ENCODE results near the gene PXDN.
"Not testable (repeated sequence)": the region's sequence is repeated elsewhere in the genome, so short reads cannot be mapped to it uniquely, and the experiment has no call there.

Gene PXDN

DNA sequence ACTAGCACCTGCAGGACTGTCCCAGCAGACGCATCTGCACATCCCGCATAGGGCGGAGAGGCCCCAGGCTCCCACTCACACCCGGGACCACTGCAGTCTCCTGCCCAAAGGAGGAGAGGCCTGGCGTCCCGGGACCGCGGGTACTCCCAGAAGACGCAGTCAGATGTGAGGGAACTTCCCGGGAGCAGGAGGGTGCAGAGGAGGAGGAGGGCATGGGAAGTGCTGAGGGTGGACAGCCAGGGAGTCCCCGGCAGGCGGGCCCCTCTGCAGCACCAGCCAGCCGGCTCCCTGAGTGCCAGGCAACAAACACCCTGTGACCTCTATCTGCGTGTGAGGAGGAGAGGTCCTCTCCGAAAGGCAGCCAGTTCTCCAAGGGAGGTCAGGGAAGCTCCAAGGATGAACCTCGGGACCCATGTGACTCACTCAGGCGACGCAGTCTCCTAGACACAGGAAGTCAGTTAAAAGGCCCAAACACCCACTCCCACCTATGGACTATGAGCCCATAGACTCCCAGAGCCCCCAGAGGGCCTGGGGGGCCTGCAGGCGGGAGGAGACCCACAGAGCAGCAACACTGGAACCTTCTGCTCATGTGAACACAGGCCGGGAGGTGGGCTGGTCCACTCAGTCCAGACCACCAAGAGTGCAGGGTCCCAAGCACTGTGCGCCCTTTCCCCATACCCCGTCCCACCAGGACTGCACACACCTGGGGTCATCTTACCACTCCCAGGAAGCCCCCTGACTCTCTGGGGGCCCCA is 4.2 kb downstream of the PXDN start:
- no peak for DNase-seq

GRCh38 chr2:1739322-1739957 is 4.9 kb downstream of the PXDN start:
- no peak for DNase-seq

DNA sequence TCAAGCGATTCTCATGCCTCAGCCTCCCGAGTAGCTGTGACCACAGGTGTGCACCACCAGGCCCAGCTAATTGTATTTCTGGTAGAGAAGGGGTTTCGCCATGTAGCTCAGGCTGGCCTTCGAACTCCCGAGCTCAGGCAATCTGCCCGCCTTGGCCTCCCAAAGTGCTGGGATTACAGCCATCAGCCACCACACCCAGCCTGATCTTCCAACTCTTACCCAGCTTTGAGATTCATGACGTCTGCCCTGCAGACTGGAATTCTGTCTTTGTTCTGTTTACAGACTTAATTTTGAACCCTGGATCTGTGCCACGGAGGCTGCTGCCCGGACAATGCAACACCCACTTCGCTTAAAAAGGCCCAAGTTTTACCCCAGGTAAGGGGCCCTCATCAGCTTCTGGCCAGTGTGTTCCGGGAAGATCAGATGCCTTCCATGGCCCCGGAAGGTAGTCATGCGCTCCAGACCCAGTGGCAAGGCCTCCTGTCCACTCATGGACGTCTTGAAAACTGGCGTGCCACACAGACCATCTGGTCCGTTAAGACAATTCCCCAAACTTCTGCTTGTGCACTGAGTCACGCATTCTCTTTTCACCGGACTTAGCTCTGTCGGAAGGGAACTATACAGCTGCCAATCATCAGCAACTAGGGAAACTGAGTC is 5.5 kb downstream of the PXDN start:
- DNase-seq = no peak

GRCh38 chr2:1738163-1738562 is 6.2 kb downstream of the PXDN start:
- DNase-seq = no peak

- no peak for DNase-seq
These were observed 7.3 kb downstream of the PXDN start for GRCh38 chr2:1736997-1737480.

DNA sequence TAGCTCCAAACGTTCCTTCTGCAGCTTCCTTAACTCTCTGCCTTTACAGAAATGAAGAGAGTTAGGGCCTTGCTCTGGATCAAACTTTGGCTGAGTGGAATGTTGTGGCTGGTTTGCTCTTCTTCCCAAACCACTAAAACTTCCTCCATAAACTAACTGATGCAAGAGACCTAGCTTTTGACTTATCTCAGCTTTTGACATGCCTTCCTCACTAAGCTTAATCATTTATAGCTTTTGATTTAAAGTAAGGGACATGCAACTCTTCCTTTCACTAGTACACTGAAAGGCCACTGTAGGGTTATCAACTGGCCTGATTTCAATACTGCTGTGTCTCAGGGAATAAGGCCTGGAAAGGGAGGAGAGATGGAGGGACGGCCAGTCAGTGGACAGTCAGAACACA is 8.3 kb downstream of the PXDN start:
- no peak for DNase-seq

DNA sequence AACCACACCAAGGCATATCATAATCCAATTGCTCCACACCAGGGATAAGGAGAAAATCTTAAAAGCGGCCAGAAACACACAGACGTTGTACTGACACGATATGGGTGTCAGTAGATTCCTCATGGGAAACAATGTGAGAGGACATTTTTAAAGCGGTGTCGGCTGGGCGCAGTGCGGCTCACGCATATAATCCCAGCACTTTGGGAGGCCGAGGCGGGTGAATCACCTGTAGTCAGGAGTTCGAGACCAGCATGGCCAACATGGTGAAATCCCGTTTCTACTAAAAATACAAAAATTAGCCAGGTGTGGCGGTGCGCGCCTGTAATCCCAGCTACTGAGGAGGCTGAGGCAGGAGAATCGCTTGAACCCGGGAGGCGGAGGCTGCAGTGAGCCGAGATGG is 11.0 kb downstream of the PXDN start:
- not testable (repeated sequence) for DNase-seq

GRCh38 chr2:1731963-1732768 is 12.1 kb downstream of the PXDN start:
- no peak for DNase-seq

- no peak for DNase-seq
These were observed 12.8 kb downstream of the PXDN start for GRCh38 chr2:1731447-1731962.

- DNase-seq = no peak
These were observed 14.0 kb downstream of the PXDN start for GRCh38 chr2:1730015-1730927.

GRCh38 chr2:1729242-1729641 is 15.1 kb downstream of the PXDN start:
- no peak for DNase-seq

DNA sequence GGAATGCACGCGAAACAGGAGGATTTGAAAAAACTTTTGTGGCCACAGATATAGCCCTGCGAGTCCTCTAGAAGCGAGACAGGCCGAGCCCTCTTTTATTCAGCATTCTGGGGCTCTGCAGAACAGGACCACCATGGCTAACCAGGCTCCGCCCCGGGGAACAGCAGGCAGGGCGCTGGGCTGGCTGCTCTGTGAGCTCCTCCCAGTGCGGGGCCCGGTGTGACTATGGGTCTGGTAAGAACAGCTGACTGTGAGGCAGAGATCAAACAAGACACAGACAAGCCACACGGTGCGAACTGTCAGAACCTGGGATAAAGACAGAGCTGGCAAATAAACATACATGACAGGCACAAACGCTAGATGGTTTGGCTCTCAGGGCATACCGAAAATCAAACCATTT is 15.5 kb downstream of the PXDN start:
- DNase-seq = no peak

DNA sequence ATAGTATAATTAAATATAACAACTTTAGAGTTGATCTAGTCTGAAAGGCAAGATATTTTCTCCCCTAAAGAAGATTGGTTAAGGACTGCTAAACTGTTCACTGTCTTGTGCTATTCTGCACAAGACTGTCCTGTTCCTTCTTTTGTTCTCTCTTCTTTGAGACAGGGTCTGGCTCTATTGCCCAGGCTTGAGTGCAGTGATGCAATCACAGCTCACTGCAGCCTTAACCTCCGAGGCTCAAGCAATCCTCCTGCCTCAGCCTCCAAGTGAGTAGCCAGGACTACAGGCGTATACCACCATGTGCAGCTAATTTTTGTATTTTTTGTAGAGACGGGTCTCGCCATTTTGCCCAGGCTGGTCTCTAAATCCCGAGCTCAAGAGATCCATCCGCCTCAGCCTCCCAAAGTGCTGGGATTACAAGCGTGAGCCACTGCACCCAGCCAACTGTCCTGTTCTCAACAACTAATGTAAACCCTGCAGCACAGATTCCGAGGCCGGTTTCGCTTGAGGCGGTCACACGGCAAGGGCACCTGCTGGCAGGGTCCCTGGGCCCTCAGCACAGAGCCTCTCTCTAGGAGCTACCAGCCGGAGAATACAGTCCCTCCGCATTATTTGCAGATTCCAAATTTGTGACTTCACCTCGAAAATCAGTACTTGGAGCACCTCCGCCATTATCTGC is 16.4 kb downstream of the PXDN start:
- DNase-seq = no peak

- DNase-seq = no peak
These were observed 17.1 kb downstream of the PXDN start for GRCh38 chr2:1727101-1727771.

GRCh38 chr2:1726558-1726957 is 17.8 kb downstream of the PXDN start:
- no peak for DNase-seq

DNA sequence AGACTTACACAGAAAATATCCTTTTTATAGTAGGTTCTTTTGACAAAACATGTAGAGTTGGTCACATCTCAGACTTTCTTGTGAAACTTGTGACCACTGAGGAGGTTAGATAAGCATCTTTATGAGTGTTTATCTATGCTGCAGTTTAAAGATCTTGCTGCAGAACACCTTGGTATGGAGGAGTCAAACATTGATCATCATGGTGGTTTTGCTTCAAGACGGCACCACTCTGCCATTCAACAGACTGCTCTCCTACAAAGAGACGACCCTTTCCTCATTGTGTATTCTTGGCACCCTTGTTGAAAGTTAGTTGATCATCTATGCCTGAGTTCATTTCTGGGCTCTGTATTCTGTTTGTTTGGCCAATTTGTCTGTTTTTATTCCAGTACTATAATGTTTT is 20.0 kb downstream of the PXDN start:
- DNase-seq = not testable (repeated sequence)

DNA sequence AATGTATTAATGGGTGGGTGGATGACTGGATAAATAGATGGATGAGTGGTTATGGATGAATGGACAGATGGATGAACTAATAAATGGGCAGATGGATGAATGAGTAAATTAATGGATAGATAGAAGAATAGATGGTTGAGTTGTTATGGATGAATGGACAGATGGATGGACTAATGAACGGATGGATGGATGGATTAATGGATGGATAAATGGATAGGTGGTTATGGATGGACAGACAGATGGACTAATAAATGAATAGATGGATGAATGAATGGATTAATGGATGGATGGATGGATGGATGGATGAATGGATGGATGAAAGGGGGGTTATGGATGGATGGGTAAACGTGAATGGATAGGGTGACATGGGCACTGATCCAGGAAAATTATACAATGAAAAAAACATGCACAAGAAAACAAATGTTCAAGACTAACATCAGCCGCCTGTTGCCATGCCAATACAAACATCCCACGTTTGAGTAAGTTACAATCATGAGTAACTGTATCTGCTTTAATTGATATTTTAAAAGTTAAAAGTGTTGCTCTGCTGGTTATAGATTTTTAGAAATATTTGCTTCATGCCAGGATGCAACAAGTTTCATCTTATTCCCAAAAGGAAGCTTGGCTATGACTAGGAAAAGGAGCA is 20.8 kb downstream of the PXDN start:
- no peak for DNase-seq

DNA sequence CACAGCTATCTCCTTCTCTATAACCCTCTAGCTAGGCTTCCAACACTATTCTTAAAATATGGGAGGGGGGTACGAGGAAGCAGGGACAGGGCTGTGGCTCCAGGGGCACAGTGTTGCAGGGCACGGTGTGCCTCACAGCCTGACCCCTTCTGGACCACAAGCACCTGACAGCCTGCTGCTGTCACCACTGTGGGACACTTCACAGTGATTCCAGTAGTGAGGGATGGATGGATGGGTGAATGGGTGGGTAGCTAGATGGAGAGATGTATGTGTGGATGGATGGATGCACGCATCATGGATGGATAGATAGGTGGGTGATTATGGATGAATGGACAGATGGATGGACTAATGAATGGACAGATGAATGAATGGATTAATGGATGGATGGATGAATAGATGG is 21.6 kb downstream of the PXDN start:
- no peak for DNase-seq

GRCh38 chr2:1721706-1722646 is 22.3 kb downstream of the PXDN start:
- DNase-seq = no peak

Data from activated CD4-positive, alpha-beta T cell treated with anti-CD3 and anti-CD28 coated beads, Interleukin-2, amount 50 U/mL, for 48 hours (primary cell).